SK-N-MC (cell line): ENCODE data around the gene GSE1.

Experiments used
- EZH2 ChIP-seq: fragments of 200-600 bp; sonication (generic); IDR thresholded peaks from one replicate; pipeline ENCODE4 v1.6.1; 2017; ENCODE audit warnings: antibody characterized with exemption
- FOXP2 ChIP-seq: optimal IDR thresholded peaks from 2 replicates; pipeline ENCODE3; 2011; ENCODE audit warnings: mild to moderate bottlenecking, moderate library complexity; ENCODE audit not compliant: insufficient read depth; ENCODE audit errors: extremely low read length, control extremely low read depth

GRCh38 chr16:85583491-85584181 lies 29.5 kb upstream of the GSE1 start:
- TF ChIP-seq EZH2 (no peak), FOXP2 (no peak)
